GM20431 (cell line): Measurements from ENCODE around the gene PPP1R9A.

Experiments used
- in situ Hi-C: fragments of 300-500 bp; cut with MseI, MboI; formaldehyde crosslinking; loops from one replicate; pipeline ENCODE4 v1.15.0; 2020; ENCODE audit warnings: low sequenced_read_pairs; ENCODE audit not compliant: unreplicated experiment

PPP1R9A gene

GRCh38 chr7:95240921-95241320 lies 333.5 kb downstream of the PPP1R9A start:
- in situ Hi-C loops: no loop called here

GRCh38 chr7:95242266-95242665 lies 334.9 kb downstream of the PPP1R9A start:
- in situ Hi-C loops: no loop called here

- in situ Hi-C loops: no loop called here
Measured at GRCh38 chr7:95244616-95245015, 337.2 kb downstream of the PPP1R9A start.

GRCh38 chr7:95245828-95246500 lies 338.6 kb downstream of the PPP1R9A start:
- in situ Hi-C loops: no loop called here

GRCh38 chr7:95246831-95247370 lies 339.5 kb downstream of the PPP1R9A start:
- in situ Hi-C loops: no loop called here

GRCh38 chr7:95250571-95250970 lies 343.2 kb downstream of the PPP1R9A start:
- in situ Hi-C loops: no loop called here

GRCh38 chr7:95251966-95252365 lies 344.6 kb downstream of the PPP1R9A start:
- in situ Hi-C loops: no loop called here

GRCh38 chr7:95253986-95254385 lies 346.6 kb downstream of the PPP1R9A start:
- in situ Hi-C loops: no loop called here

GRCh38 chr7:95255691-95256090 lies 348.3 kb downstream of the PPP1R9A start:
- in situ Hi-C loops: no loop called here

GRCh38 chr7:95261895-95262415 lies 354.6 kb downstream of the PPP1R9A start:
- in situ Hi-C loops: no loop called here

- in situ Hi-C loops: no loop called here
Measured at GRCh38 chr7:95262875-95263274, 355.5 kb downstream of the PPP1R9A start.

- in situ Hi-C loops: no loop called here
Measured at GRCh38 chr7:95263785-95264362, 356.5 kb downstream of the PPP1R9A start.

GRCh38 chr7:95264363-95264891 lies 357.0 kb downstream of the PPP1R9A start:
- in situ Hi-C loops: no loop called here

- in situ Hi-C loops: no loop called here
Measured at GRCh38 chr7:95265634-95266033, 358.2 kb downstream of the PPP1R9A start.

- in situ Hi-C loops: no loop called here
Measured at GRCh38 chr7:95267754-95268153, 360.4 kb downstream of the PPP1R9A start.

GRCh38 chr7:95269640-95270039 lies 362.2 kb downstream of the PPP1R9A start:
- in situ Hi-C loops: no loop called here

GRCh38 chr7:95276114-95276513 lies 368.7 kb downstream of the PPP1R9A start:
- in situ Hi-C loops: no loop called here

GRCh38 chr7:95279417-95279816 lies 372.0 kb downstream of the PPP1R9A start:
- in situ Hi-C loops: no loop called here

- in situ Hi-C loops: no loop called here
Measured at GRCh38 chr7:95286096-95286495, 378.7 kb downstream of the PPP1R9A start.

- in situ Hi-C loops: no loop called here
Measured at GRCh38 chr7:95290166-95290830, 382.9 kb downstream of the PPP1R9A start.

- in situ Hi-C loops: no loop called here
Measured at GRCh38 chr7:95295397-95295796, 388.0 kb downstream of the PPP1R9A start.
